Iris pigment epithelial cell (primary cell): ENCODE data around the gene KLHL11.

Experiments used
- DNase-seq: peaks from one replicate; pipeline ENCODE4 v3.0.0-alpha.2; 2011; ENCODE audit warnings: low read depth

Gene KLHL11

GRCh38 chr17:41810659-41811548 lies 54.3 kb downstream of the KLHL11 start:
- DNase-seq: peak; percentile 29

- DNase-seq: no peak
Measured at GRCh38 chr17:41806685-41807445, 58.4 kb downstream of the KLHL11 start.
